Nephron progenitor cell (in vitro differentiated cells): ENCODE results near the gene TEKT1.
"Not testable (repeated sequence)": the region's sequence is repeated elsewhere in the genome, so short reads cannot be mapped to it uniquely, and the experiment has no call there.

ENCODE experiments used
- DNase-seq: peaks from one replicate; pipeline ENCODE4 v3.0.0; 2021
- H3K27ac Mint-ChIP-seq: 2 replicates; pipeline ENCODE4 v1.8.0; 2021; ENCODE audit warnings: mild to moderate bottlenecking, moderate library complexity, mixed read lengths
- H3K27me3 Mint-ChIP-seq: 2 replicates; pipeline ENCODE4 v1.8.0; 2021; ENCODE audit warnings: mild to moderate bottlenecking, low read depth, mixed read lengths; ENCODE audit not compliant: poor library complexity
- H3K36me3 Mint-ChIP-seq: 2 replicates; pipeline ENCODE4 v1.8.0; 2021; ENCODE audit warnings: low read depth, mixed read lengths
- H3K4me1 Mint-ChIP-seq: 2 replicates; pipeline ENCODE4 v1.8.0; 2021; ENCODE audit warnings: mixed read lengths
- H3K4me3 Mint-ChIP-seq: 2 replicates; pipeline ENCODE4 v1.8.0; 2021; ENCODE audit warnings: mild to moderate bottlenecking, moderate library complexity, mixed read lengths
- H3K9me3 Mint-ChIP-seq: 2 replicates; pipeline ENCODE4 v1.8.0; 2021; ENCODE audit warnings: mild to moderate bottlenecking, moderate library complexity, mixed read lengths
- CTCF ChIP-seq: fragments of 200-600 bp; sonication (generic); IDR thresholded peaks from 2 replicates; pipeline ENCODE4 v1.5.0; 2021; ENCODE audit warnings: antibody characterized with exemption

The TEKT1 gene

GRCh38 chr17:6775871-6776405 is 55.6 kb downstream of the TEKT1 start, which contains the start of gene FBXO39:
Gene FBXO39, plus strand, starts transcription at chr17:6776215. Its CDS starts 3,654 bp downstream, at chr17:6779869.
- peak within 1 kb of the TSS; percentile 72 for H3K4me3 Mint-ChIP-seq

GRCh38 chr17:6774906-6775305 is 56.6 kb downstream of the TEKT1 start:
- peaks cover 91% of the 10 kb centered on the region for H3K27me3 Mint-ChIP-seq
- not testable (repeated sequence) for H3K36me3 Mint-ChIP-seq, H3K4me1 Mint-ChIP-seq

More at GRCh38 chr17:6775871-6776405, 55.6 kb downstream of the TEKT1 start, which contains the start of gene FBXO39:
- TF ChIP-seq CTCF, result no peak
- H3K4me1 Mint-ChIP-seq, result no peaks in the 10 kb centered on the region
- H3K27ac Mint-ChIP-seq, result no peak within 1 kb of the TSS
- peaks cover 24% of the 10 kb centered on the region for H3K9me3 Mint-ChIP-seq
- DNase-seq, result peak; percentile 60
- H3K27me3 Mint-ChIP-seq, result peaks cover 97% of the 10 kb centered on the region
- H3K36me3 Mint-ChIP-seq, result no peaks in the 10 kb centered on the region

GRCh38 chr17:6772016-6772415 is 59.5 kb downstream of the TEKT1 start:
- no peak overlapping the region for H3K27ac Mint-ChIP-seq
- H3K36me3 Mint-ChIP-seq, result no peaks in the 10 kb centered on the region
- H3K27me3 Mint-ChIP-seq, result peaks cover 71% of the 10 kb centered on the region
- DNase-seq, result no peak
- no peak overlapping the region for H3K4me3 Mint-ChIP-seq
- H3K4me1 Mint-ChIP-seq, result no peaks in the 10 kb centered on the region
- no peak for TF ChIP-seq CTCF
- peaks cover 46% of the 10 kb centered on the region for H3K9me3 Mint-ChIP-seq

More at GRCh38 chr17:6774906-6775305, 56.6 kb downstream of the TEKT1 start:
- not testable (repeated sequence) for H3K4me3 Mint-ChIP-seq, DNase-seq, H3K27ac Mint-ChIP-seq
- peaks cover 24% of the 10 kb centered on the region for H3K9me3 Mint-ChIP-seq

- H3K9me3 Mint-ChIP-seq, result peaks cover 30% of the 10 kb centered on the region
- peaks cover 64% of the 10 kb centered on the region for H3K27me3 Mint-ChIP-seq
- DNase-seq, result no peak
- H3K36me3 Mint-ChIP-seq, result no peaks in the 10 kb centered on the region
- H3K4me3 Mint-ChIP-seq, result no peak overlapping the region
- no peaks in the 10 kb centered on the region for H3K4me1 Mint-ChIP-seq
- H3K27ac Mint-ChIP-seq, result no peak overlapping the region
- TF ChIP-seq CTCF, result no peak
These were observed 63.1 kb downstream of the TEKT1 start for GRCh38 chr17:6768447-6768846.

GRCh38 chr17:6761779-6762178 is 69.8 kb downstream of the TEKT1 start:
- TF ChIP-seq CTCF, result no peak
- no peak overlapping the region for H3K27ac Mint-ChIP-seq
- H3K4me1 Mint-ChIP-seq, result no peaks in the 10 kb centered on the region
- no peaks in the 10 kb centered on the region for H3K36me3 Mint-ChIP-seq
- no peak overlapping the region for H3K4me3 Mint-ChIP-seq
- no peak for DNase-seq
- peaks cover 3% of the 10 kb centered on the region for H3K9me3 Mint-ChIP-seq
- H3K27me3 Mint-ChIP-seq, result peaks cover 48% of the 10 kb centered on the region

GRCh38 chr17:6757747-6758146 is 73.8 kb downstream of the TEKT1 start:
- Mint-ChIP-seq H3K27me3 (peaks cover 34% of the 10 kb centered on the region), H3K36me3 (no peaks in the 10 kb centered on the region), H3K4me3 (no peak overlapping the region), H3K27ac (no peak overlapping the region), H3K9me3 (no peaks in the 10 kb centered on the region), H3K4me1 (peaks cover 17% of the 10 kb centered on the region)
- no peak for TF ChIP-seq CTCF
- no peak for DNase-seq
